ENCODE measurements around the gene SLCO2A1.

DNA sequence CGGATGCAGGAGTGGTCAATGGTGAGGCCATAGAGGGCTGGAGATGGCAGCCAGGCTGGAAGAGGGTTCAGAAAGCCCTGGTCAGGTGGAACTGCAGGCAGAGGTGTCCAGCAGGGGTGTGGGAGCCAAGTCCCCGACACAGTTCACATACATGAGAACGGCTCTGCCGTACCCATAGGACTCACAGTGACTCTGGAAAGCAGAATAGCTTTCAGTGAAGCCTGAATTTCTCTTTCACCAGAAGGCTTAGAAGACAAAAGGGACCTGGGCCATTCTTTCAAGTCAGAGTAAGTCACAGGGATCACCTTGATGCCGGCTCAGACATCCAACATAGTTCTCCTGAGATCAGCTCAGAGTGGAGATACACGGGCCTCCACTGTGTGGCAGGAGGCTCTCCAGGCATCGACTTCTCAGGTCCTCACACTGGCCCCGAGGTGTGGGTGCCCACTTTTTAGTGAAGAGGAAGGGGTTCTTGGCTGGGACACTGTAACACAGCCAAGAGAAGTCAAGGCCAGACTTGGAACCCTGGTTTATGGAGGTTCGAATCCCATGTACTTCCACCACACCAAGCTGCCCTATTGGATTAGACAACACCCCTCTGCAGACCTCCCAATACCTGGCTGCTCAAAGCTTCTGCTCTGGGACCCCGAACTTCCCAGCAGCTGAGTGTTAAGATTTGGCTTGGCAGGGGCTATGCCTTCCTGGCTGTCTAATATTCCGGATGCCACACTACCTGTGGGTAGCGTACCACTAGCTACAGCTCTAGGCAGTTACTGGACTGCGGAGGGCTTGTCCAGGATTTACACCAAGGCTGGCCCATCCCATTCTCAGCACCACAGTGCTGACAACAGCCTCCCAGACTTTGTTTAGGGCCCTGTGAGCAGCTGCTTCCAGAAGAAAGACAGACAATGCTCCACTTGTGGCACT, 93.6 kb downstream of the SLCO2A1 start:
- TF ChIP-seq, protein P1, sequence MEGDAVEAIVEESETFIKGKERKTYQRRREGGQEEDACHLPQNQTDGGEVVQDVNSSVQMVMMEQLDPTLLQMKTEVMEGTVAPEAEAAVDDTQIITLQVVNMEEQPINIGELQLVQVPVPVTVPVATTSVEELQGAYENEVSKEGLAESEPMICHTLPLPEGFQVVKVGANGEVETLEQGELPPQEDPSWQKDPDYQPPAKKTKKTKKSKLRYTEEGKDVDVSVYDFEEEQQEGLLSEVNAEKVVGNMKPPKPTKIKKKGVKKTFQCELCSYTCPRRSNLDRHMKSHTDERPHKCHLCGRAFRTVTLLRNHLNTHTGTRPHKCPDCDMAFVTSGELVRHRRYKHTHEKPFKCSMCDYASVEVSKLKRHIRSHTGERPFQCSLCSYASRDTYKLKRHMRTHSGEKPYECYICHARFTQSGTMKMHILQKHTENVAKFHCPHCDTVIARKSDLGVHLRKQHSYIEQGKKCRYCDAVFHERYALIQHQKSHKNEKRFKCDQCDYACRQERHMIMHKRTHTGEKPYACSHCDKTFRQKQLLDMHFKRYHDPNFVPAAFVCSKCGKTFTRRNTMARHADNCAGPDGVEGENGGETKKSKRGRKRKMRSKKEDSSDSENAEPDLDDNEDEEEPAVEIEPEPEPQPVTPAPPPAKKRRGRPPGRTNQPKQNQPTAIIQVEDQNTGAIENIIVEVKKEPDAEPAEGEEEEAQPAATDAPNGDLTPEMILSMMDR (IDR thresholded peaks at IDR 0.05) = no peak
- no peak for TF ChIP-seq POLR2A (IDR thresholded peaks at IDR 0.05)
